ENCODE data around the gene MAP9. TPM values are rescaled to one million over a fixed set of nuclear protein-coding genes. Genes with fewer than 3 reads are reported as not detected.

Gene MAP9
- total RNA-seq, 6 donors from 2014 or later, result 7.1 to 20.8 (median 10.8) TPM

- TF ChIP-seq EP300 (IDR thresholded peaks at IDR 0.05) (no peak), POLR2AphosphoS5 (IDR thresholded peaks at IDR 0.05) (no peak), POLR2A (IDR thresholded peaks at IDR 0.05) (no peak), CTCF (IDR thresholded peaks at IDR 0.05) (no peak)
- no peak overlapping the region for H3K27ac ChIP-seq
- H3K9me3 ChIP-seq, result no peaks in the 10 kb centered on the region
- no peak for ATAC-seq (ENCODE audit: low FRiP score in 2 of 2)
- H3K4me1 ChIP-seq, result no peaks in the 10 kb centered on the region
- no peaks in the 10 kb centered on the region for H3K36me3 ChIP-seq
- no peak overlapping the region for H3K4me3 ChIP-seq
- no peak for DNase-seq
- 68 to 77% methylated on average over 1 of the region's 1 CpG for WGBS, 2 donors
- no peaks in the 10 kb centered on the region for H3K27me3 ChIP-seq
Measured at GRCh38 chr4:155413451-155413850, 36.7 kb upstream of the MAP9 start.

- ATAC-seq (ENCODE audit: low FRiP score in 2 of 2) (no peak), DNase-seq (no peak)
- TF ChIP-seq POLR2A (IDR thresholded peaks at IDR 0.05), result no peak
- TF ChIP-seq POLR2AphosphoS5 (IDR thresholded peaks at IDR 0.05), result no peak
- TF ChIP-seq CTCF (IDR thresholded peaks at IDR 0.05), result no peak
- no peak for TF ChIP-seq EP300 (IDR thresholded peaks at IDR 0.05)
- Histone ChIP-seq H3K27me3 (no peaks in the 10 kb centered on the region), H3K36me3 (no peaks in the 10 kb centered on the region), H3K4me3 (no peak overlapping the region), H3K4me1 (no peaks in the 10 kb centered on the region), H3K27ac (no peak overlapping the region), H3K9me3 (no peaks in the 10 kb centered on the region)
- WGBS, 2 donors, result 87 to 100% methylated on average over 2 of the region's 2 CpGs
Measured at GRCh38 chr4:155411546-155411945, 34.8 kb upstream of the MAP9 start.

- Histone ChIP-seq H3K27me3 (no peaks in the 10 kb centered on the region), H3K27ac (no peak overlapping the region), H3K36me3 (no peaks in the 10 kb centered on the region), H3K9me3 (no peaks in the 10 kb centered on the region), H3K4me1 (no peaks in the 10 kb centered on the region), H3K4me3 (no peak overlapping the region)
- DNase-seq (no peak), ATAC-seq (ENCODE audit: low FRiP score in 2 of 2) (no peak)
- 87 to 91% methylated on average over 1 of the region's 1 CpG for WGBS, 2 donors
- TF ChIP-seq POLR2AphosphoS5 (IDR thresholded peaks at IDR 0.05), result no peak
- TF ChIP-seq POLR2A (IDR thresholded peaks at IDR 0.05), result no peak
- no peak for TF ChIP-seq EP300 (IDR thresholded peaks at IDR 0.05)
- no peak for TF ChIP-seq CTCF (IDR thresholded peaks at IDR 0.05)
Measured at GRCh38 chr4:155408796-155409195, 32.0 kb upstream of the MAP9 start.

GRCh38 chr4:155407480-155407879 is 30.7 kb upstream of the MAP9 start:
- 57 to 59% methylated on average over 1 of the region's 1 CpG for WGBS, 2 donors
- H3K4me1 ChIP-seq, result no peaks in the 10 kb centered on the region
- ATAC-seq (ENCODE audit: low FRiP score in 2 of 2) (no peak), DNase-seq (no peak)
- H3K27me3 ChIP-seq, result no peaks in the 10 kb centered on the region
- no peak overlapping the region for H3K4me3 ChIP-seq
- H3K36me3 ChIP-seq, result no peaks in the 10 kb centered on the region
- TF ChIP-seq POLR2A (IDR thresholded peaks at IDR 0.05) (no peak), CTCF (IDR thresholded peaks at IDR 0.05) (no peak), EP300 (IDR thresholded peaks at IDR 0.05) (no peak), POLR2AphosphoS5 (IDR thresholded peaks at IDR 0.05) (no peak)
- no peak overlapping the region for H3K27ac ChIP-seq
- no peaks in the 10 kb centered on the region for H3K9me3 ChIP-seq

GRCh38 chr4:155405059-155405458 is 28.3 kb upstream of the MAP9 start:
- DNase-seq (no peak), ATAC-seq (ENCODE audit: low FRiP score in 2 of 2) (no peak)
- no peaks in the 10 kb centered on the region for H3K4me1 ChIP-seq
- no peaks in the 10 kb centered on the region for H3K36me3 ChIP-seq
- H3K9me3 ChIP-seq, result no peaks in the 10 kb centered on the region
- TF ChIP-seq EP300 (IDR thresholded peaks at IDR 0.05), result no peak
- TF ChIP-seq POLR2A (IDR thresholded peaks at IDR 0.05), result no peak
- no peak for TF ChIP-seq POLR2AphosphoS5 (IDR thresholded peaks at IDR 0.05)
- 39 to 42% methylated on average over 2 of the region's 2 CpGs for WGBS, 2 donors
- H3K27ac ChIP-seq, result no peak overlapping the region
- H3K27me3 ChIP-seq, result no peaks in the 10 kb centered on the region
- no peak overlapping the region for H3K4me3 ChIP-seq
